Body of pancreas (tissue), 4 donors: ENCODE data around the gene SHC1.

ENCODE experiments used
- POLR2A ChIP-seq, 3 donors: fragments of 450-650 bp; IDR thresholded peaks; one replicate each; pipeline ENCODE4 v1.6.1; 2016; ENCODE audit warnings: antibody characterized with exemption in 3 of 3, mild to moderate bottlenecking in 2 of 3
- TF ChIP-seq, protein P1 (sequence below), 7 experiments: fragments of 450-650 bp in 4 of 7; fragments of 200-600 bp in 3 of 7; sonication (generic) in 3 of 7; IDR thresholded peaks; one replicate each; pipeline ENCODE4 v1.5.1; 2016 to 2019; ENCODE audit warnings: antibody characterized with exemption in 7 of 7

DNA sequence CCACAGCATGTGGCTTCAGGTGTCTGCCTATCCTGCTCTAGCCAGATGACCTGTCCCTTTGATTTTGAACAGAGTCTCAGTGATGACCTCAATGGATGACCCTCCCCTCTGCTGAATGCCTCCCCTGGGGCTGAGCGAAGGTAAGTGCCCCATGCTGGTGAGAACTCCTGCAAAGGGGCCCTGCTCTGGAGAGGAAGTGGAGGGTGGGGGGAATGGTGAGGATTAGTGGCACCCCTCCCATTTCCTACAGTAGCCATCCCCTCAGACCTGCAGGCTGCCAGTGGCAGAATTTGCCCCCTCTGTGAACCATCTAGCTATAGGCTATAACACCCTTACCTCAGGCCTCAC is 30.4 kb downstream of the SHC1 start:
- TF ChIP-seq, protein P1, sequence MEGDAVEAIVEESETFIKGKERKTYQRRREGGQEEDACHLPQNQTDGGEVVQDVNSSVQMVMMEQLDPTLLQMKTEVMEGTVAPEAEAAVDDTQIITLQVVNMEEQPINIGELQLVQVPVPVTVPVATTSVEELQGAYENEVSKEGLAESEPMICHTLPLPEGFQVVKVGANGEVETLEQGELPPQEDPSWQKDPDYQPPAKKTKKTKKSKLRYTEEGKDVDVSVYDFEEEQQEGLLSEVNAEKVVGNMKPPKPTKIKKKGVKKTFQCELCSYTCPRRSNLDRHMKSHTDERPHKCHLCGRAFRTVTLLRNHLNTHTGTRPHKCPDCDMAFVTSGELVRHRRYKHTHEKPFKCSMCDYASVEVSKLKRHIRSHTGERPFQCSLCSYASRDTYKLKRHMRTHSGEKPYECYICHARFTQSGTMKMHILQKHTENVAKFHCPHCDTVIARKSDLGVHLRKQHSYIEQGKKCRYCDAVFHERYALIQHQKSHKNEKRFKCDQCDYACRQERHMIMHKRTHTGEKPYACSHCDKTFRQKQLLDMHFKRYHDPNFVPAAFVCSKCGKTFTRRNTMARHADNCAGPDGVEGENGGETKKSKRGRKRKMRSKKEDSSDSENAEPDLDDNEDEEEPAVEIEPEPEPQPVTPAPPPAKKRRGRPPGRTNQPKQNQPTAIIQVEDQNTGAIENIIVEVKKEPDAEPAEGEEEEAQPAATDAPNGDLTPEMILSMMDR (IDR thresholded peaks at IDR 0.05), result no peak
- no peak for TF ChIP-seq POLR2A (IDR thresholded peaks at IDR 0.05)
